GM18498 (cell line): ENCODE results near the gene RHOH.
A peak's percentile ranks its signal among the peaks of the same experiment; 100 is the strongest.
"Not testable (repeated sequence)": the region's sequence is repeated elsewhere in the genome, so short reads cannot be mapped to it uniquely, and the experiment has no call there.

Experiments used
- ATAC-seq: cut with Tn5 transposase; IDR thresholded peaks from one replicate; pipeline ENCODE4 v1.9.1; 2021; ENCODE audit warnings: mild to moderate bottlenecking, moderate library complexity; ENCODE audit not compliant: unreplicated experiment

Gene RHOH, protein sequence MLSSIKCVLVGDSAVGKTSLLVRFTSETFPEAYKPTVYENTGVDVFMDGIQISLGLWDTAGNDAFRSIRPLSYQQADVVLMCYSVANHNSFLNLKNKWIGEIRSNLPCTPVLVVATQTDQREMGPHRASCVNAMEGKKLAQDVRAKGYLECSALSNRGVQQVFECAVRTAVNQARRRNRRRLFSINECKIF

DNA sequence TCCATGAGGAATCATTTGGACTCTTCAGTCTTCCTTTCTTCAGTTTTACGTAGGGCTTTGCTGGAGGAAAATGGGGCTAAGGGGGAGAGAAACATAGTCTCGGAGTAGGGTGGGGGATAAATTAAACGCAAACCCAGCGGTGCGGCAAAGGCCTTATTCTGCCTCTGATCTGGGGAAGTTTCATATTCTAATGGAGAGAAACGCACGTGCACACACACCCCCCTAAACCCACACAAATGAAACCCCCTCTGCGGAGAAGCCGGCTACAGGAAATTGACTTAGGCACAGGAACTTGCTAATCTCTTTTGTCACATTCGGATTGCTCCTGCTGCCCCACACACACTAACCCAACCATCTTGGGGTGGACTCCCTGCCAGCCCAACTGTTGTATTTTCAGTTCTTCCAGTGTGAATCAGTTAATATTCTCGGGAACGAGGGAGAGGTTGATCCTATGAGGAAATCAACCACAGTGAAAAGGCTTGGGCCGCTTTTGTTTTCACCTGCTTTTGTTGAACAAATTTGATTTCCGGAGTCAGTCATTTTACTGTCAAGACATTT, at the start of gene RHOH:
Gene RHOH (plus strand): TSS at position 308 of the 558 bp plus-strand sequence. CDS start 46,356 bp downstream, outside the sequence.
- ATAC-seq = peak; percentile 21

GRCh38 chr4:40147490-40147889, 49.3 kb upstream of the RHOH start:
- ATAC-seq = not testable (repeated sequence)

GRCh38 chr4:40149960-40150385, 46.9 kb upstream of the RHOH start:
- ATAC-seq = no peak

DNA sequence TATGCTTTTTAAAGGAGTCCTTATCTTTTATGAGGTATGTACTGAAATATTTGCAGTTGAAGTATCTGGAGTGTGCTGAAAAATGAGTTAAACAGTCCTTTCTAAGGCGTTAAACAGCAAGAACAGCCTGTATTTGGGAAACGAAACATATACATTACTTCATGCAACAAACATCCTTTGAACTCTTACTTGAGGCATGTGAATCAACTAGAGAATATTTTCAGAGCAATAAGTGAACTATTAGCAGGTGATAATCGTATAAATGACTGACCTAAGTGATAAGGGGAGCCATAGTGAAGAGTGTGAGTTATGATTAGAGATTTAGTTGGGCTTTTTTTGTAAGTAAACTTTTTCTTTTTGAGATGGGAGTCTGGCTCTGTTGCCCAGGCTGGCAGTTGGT, 45.9 kb upstream of the RHOH start:
- no peak for ATAC-seq

DNA sequence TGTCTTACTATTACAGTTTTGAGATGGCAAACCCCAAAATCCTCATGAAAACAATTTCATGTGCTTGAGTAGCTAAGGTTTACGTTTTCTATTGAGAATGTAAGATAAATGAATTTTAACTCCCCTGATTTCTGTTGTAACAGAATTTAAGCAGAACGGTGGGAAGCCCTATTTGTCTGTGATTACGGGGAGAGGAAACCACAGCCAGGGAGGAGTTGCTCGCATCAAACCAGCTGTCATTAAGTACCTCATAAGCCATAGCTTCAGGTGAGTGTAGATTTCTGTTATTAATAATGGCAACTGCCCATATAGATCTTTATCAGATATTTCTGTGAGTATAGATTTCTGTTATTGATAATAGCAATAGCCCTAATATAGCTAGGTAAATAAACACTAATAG, 44.2 kb upstream of the RHOH start:
- ATAC-seq = no peak

- ATAC-seq = no peak
These were observed 39.4 kb upstream of the RHOH start for GRCh38 chr4:40157436-40157835.

- ATAC-seq = no peak
These were observed 36.6 kb upstream of the RHOH start for GRCh38 chr4:40160258-40160657.

GRCh38 chr4:40164459-40164858, 32.4 kb upstream of the RHOH start:
- no peak for ATAC-seq

GRCh38 chr4:40165916-40166315, 30.9 kb upstream of the RHOH start:
- ATAC-seq = no peak

DNA sequence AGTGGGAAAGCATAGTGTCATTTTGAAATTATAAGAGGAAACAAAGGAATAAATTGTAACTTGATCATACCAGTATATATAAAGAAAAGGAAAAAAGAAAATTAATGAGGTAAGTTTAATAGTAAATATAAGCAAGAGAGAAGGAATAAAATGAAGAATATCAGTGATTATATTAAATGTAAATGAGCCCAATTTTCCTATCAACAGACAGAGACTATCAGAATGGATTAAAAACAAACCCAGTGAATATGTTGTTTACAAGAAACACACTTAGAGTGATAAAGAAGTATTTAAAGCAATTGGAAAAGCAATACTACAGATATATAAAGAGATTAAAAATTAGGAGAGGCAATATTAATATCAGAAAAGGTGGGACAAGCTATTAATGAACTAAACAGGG, 28.8 kb upstream of the RHOH start:
- ATAC-seq = no peak

DNA sequence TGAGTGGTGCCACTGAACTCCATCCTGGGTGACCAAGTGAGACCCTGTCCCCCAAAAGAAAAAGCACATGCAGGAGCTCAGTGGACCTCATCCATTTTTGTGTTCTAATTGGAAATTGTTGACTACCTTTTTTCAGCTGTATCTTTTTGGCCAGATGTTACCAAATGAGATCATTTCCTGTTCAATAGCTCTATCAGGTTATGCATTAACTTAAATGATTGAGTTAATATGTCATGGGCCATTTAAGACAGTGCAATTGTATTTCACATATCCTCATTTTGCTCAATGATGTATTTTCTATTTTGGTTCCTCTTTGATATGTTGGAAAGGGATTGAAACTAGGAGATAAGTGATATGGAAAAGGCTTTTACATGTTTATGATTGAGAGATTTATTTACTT, 26.2 kb upstream of the RHOH start:
- ATAC-seq = peak; percentile 59

DNA sequence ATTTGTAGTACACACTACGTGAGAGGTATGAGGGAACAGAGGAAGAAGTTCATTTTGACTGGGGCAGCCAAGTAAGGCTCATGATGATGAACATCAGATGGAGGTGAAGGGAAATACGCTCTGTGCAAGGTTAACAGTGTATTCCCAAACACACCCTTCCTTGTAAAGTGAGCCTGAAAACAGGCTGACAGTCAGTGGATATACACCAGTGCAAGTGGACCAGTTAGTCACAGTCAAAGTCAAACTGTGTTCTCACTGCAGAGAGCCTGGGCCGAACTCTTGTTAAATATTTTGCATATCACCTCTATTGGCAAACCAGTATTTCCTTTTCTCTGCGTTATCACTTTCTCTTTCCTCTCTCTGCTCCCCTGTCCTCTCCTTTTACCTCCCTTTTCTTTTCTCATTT, 23.4 kb upstream of the RHOH start:
- peak; percentile 87 for ATAC-seq

DNA sequence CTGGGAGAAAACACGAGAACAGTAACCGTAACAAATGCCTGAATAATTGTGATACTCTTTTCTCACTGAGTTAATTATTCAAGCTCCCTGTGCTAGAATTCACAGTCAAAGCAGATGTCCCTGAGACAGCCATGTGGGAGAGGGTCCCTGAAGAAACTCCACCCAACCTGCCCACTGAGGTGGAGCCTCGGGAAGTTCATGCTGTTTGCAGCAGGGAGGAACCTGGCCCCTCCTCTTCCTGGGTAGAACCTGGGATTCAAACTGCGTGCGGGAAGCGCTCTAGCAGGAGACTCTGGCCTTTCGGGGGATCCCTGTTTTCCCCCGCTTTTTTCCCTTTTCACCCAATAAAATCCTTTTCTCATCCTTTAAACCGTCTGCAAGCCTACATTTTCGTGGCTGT, 20.2 kb upstream of the RHOH start:
- no peak for ATAC-seq

DNA sequence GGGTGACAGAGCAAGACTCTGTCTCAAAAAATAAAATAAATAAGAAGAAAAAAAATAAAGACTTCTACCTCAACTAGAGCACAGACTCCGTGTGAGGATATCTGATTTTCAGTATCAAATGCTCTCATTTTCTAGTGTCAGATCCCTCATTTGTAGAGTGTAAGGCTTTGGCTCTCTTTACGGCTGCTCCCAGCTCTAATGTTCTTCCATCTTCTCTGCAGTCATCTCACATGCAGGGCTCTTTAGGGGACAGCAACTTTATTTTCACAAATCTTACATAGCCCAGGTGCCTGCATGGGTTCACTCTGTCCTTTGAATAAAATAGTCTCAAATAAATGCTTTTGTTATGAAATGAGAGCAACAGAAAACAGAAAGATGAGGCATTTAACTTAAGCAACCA, 19.2 kb upstream of the RHOH start:
- ATAC-seq = no peak

- no peak for ATAC-seq
These were observed 18.2 kb upstream of the RHOH start for GRCh38 chr4:40178672-40179071.

DNA sequence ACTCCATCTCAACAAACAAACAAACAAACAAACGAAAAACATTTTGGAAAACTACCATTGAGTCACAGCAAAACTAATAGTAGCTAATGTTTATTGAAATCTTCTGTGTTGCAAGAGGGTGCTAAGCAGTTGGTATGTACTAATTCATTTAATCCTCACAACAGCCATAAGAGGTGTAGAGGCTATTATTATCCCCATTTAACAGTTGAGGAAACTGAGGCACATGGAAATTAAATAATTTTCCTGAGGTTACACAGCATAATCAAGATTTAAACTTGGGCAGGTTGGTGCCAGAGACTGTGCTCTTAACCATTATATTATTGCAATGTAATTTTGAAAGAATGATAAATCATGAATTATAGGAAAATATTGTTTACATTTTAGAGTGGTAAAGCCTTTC, 17.5 kb upstream of the RHOH start:
- ATAC-seq = no peak

DNA sequence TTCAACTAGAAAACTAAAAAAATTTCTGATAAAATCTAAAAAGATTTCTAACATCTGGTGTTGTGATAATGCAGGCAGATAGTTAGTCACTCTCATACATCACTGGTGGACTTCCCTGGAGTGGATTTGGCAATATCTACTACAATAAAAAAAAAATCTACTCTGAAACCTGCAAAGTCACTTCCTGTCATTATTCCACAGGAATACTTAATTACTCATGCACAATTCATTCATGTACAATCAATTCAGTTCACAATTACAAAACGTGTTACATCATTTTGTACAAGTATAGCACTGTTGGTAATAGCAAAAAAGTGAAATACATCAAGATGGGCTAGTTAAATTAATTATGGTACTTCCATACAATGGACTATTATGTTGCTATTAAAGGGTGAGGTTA, 16.5 kb upstream of the RHOH start:
- no peak for ATAC-seq

GRCh38 chr4:40182001-40182400, 14.8 kb upstream of the RHOH start:
- no peak for ATAC-seq

- ATAC-seq = no peak
These were observed 13.9 kb upstream of the RHOH start for GRCh38 chr4:40182954-40183353.

- ATAC-seq = peak; percentile 35
These were observed 13.0 kb upstream of the RHOH start for GRCh38 chr4:40183615-40184411.

- peak; percentile 45 for ATAC-seq
These were observed 10.8 kb upstream of the RHOH start for GRCh38 chr4:40185830-40186664.
